Measurements from ENCODE around the gene TSHZ2.

The TSHZ2 gene

DNA sequence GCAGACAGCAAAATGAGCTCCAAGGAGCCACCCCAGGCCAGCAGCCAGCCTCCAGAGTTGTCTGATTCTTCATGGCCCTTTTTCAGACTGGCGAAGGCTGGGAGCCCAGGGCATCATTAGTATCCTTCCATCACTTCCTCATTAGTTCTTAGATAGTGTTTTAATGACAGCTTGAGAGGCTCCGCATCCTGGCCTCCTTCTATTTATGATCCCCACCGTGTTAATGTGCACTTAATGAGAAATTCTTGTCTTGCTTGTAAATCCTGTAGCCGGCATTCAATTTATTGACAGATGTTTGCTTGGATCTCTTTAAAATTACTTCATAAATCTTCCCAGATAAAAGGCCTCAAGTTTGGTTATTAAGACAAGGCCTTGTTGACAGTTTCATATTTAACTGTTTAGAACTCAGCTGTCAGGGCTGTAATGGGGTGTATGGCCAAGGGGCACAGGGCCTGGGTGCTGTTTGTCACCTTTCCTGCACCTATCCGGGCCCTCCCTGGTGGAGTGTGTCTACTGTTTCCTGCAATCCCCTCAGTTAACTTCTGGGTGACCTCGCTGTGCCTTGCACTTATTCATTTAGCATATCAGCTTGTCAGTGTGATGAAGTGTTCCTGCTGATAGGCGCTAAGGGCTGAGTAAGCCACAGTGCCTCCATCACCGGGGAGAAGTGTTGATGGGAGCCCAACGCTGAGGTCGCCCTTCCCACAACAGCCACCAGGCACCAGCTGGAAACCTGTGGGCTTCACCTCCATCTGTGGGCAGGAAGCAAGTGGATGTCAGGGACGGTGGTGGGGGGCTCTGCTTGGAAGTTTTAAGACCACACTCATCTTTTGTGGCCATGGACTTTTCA, 169.3 kb downstream of the TSHZ2 start:
- no peak for DNase-seq

DNA sequence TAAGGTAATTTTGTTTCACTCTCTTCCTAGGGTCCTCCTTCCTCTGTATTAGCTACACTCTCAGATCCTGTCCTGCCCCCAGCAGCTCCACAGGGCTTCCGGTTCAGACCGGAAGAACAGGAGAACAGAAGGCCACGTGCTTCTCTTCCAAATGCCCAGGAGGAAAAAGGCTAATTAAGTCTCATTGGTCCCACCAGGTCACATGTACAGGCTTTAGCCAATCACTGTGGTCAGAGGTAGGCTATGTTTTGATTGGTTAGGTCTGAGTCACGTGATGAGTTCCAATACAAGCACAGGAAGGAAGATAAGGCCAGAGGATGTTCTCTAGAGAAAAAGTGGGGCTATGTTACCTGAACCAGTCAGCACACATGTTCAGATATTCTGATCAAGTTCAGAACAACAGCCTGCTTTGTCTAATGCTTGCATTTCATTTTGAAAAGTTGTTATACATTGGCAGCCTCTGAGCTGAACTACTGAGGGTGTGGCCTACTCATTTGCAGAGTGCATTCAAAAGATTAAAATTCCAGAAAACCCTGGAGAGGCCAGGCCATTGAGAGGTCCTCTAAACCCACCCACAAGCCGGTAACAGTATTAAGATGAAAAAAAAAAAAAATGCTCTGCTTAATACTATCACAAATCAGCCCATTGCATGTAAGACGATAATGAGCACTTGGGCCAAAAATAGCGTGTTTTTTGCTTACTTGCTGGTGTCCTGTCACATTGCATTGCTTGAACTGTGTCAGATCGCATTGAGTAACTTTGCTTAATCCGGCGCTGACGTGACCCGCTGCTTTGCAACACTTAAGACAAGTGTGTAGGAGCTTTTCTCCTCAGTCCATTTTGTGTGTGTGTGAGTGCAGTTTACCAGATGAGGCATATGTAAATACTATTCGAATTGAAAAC, 170.3 kb downstream of the TSHZ2 start:
- DNase-seq = no peak

DNA sequence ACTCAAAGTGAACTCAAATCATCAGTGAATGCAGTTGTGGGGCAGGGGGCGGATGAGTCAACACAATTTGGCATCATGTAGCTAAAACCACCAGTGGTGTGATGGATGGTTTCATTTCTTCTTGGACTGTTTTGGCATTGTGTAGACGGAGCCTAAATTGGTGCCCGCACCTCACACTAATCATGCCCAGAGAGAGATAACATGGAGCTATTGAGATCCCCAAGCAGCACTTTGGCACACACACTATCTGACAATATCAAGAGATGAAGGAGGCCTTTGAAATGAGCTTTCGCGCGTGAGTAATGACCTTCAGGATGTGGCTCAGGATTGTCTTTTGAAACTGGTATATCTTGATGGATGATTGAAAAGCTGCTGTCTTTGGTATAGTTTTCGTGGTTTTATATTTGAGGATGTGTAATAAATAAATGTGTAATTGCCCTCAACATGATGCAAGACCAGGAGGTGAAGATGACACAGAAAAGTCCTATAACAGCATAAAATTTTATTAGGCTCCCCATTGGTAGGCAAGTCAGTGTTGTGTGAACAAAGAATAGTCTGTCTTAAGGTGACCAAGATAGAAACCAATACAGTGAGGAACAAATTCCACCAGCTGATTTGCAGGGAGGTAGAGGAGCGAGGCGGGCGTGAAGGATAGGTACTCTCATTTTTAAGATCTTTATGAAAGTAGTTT, 174.2 kb downstream of the TSHZ2 start:
- no peak for DNase-seq

DNA sequence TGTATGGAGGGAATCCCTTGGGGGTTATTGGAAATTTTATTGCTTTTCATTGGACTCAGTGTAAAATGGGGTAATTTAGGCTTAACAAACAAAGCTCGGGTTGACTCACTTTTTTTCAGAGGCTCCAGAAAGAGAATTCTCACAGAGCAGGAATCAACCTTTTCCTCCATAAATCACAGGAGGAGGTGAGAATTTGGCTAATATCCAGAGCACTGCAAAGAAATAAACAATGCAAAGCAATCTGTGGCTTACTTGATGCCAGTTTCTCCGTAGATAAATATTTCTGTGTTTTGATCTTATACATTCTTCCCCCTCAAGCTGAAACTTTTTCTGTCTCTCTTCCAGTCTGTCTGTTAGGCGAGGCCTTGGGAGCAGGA, 176.6 kb downstream of the TSHZ2 start:
- DNase-seq = no peak

DNA sequence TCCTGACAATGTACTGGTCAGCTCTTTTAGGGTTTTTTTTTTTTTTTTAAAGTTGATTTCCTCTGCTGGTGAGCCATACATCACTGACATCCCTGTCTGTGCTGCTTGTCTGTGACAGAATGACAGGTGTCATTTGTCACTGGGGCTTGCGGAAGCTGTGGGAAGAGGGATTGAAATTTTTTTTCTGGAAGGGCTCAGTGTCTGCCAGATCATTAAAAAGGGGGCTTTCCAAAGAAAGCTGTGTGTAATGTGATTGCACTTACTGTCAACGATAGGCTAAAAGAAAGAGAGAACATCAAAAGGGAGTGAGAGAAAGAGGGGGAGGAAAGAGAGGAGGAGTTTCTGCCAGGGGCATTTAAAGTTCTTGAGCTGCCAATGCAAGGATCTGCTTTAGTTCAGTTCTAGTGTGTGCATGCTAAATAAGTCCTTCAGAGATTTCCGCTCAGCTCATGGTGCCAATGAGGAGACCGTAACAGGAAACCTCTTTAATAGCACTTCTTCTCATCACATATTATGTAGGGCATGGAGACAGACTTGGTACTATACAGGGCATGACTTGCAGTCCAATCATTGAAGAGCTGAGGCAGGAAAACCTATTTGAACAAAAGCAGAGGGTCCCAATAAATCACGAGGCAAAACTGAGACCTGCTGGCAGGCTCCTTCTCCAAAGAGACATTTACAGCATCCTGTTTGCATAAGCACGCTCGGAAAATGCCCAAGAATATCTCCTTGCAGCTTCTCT, 177.2 kb downstream of the TSHZ2 start:
- DNase-seq = peak; percentile 10 to 11

DNA sequence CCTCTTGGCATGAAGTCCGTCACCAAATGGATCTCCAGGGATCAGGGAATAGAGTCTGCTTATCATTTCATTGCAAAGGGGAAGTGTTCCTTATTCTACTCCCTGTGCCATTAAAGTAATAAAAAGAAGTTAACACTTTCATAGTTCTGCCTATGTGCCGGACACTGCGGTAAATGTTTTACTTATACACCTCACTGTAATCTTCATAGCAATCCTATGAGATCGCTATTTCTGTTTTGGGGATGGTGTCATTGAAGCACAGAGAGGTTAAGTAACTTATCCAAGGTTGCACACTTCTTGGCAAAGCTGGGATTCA, 177.7 kb downstream of the TSHZ2 start:
- no peak for DNase-seq

DNA sequence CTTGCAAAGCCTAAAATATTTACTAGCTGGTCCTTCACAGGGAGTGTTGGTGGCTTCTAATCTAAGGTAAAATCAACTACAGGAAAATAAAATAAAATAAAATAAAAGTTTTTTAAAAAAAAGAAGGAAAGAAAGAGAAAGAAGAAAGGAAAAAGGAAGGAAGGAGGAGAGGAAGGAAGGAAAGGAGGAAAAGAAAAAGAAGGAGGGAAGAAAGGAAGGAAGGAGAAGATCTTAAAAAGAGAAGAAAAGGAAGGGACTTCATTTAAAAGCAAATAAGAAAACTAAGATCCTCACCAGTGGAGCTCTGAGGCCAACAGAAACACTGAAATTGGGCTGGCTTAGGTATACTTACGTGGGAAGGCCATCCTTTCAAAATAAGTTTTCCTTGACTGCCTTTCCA, 178.4 kb downstream of the TSHZ2 start:
- no peak for DNase-seq

DNA sequence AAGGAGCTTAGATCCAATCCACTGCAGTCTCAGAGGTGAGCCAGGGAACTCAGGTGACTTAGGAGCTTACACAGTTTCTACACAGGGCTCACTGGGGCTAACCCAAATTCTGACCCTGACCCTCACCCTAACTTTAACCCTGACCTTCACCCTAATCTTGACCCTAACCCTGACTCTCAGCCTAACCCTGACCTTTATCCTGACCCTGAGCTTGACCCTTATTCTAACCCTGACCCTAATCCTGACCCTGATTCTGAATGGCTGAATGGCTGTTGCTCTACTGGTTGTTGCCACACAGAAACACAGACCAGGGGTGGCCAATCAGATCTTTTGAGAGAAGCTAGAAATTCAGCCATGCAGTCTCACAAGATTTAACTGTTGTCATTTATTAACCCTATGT, 180.1 kb downstream of the TSHZ2 start:
- no peak for DNase-seq

DNA sequence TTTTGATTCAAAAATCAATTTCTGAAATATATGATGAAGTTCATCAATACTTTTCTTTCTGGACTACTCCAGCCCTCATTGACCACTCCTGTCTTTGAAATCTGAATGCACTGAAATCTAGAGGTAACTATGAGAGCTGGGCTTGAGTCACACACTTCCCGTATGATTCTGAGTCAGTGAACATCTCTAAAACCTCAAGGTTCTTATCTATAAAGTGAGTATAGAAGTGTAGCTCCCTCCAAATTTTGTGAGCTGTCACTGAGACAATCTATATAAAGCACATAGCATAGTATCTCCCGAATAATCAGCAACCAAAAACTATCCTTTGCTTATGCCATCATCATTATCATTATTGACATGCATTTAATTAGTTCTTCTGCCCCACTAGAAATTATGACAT, 182.4 kb downstream of the TSHZ2 start:
- DNase-seq = no peak

DNA sequence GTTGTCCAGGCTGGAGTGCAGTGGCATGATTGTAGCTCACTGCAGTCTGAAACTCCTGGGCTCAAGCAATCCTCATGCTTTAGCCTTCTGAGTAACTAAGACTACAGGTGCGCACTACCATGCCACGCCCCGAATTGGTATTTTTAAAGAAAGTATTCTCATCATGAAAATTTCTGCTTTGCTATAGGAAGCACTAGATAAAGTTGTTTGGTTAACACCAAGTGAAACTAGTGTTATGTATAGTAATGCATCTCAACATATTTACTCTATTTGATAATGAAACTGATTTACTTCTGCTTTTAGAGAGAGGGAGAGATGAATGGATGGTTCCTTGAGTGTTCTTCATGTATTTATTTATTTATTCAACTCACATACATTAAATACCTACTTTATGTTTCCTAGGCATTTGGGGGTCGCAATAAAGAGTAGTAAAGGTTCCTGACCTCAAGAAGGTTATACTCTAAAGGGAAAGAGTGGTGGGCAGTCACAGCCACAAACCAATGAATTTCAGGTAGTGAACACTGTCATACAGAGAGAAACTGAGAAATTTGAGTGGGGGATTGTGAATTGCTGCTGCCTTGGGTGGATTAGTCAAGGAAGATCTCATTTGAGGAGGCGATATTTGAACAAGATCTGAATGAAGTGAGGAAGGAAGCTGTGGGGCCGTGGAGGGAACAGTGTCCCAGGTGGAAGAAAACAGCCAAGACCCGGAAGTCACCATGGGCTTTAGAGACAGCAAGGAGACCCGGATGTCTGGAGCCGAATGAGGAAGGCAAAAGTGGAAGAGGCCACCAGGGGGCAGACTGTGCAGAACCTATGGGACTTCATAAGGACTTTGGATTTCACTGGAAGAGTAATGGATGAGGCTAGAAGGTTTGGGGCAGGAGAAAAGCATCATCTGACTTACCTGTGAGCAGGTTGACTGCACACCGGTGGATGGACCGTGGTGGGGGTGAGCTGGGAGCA, 185.6 kb downstream of the TSHZ2 start:
- DNase-seq = peak in 1 of 2 experiments; percentile 12

DNA sequence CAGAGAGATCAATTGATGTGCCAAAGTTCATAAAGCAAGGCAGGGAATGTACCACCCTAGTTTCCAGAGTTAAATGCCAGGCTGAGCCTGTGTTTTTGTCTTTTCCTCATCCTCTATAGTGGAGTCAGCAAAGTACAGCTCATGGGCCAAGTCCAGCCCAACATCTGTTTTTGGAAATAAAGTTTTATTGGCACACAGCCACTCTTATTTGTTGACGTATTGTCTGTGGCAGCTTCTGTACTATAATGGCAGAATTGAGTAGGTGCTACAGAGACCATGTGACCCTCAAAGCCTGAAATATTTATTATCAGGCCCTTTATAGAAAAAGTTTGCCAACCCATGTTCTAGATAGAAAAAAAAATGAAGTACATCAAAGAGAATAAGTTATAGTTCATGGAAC, 187.0 kb downstream of the TSHZ2 start:
- no peak for DNase-seq

DNA sequence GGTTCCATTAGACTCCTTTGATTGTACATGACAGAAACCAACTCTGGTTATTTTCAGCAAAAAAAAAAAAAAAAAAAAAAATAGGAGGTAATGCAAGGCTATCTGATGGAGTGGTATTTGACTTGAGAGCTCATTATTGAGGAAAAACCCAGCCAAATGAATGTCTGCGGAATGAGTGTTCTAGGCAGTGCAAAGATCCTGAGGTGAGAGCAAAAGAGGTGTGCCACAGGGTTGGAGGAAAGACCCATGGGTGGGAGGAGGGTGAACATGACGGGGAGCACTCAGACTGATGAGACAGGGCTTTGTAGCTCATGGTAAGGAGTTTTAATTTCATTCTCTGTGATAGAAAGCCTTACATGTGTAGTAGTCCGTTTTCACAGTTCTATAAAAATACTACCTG, 188.9 kb downstream of the TSHZ2 start:
- DNase-seq = no peak

DNA sequence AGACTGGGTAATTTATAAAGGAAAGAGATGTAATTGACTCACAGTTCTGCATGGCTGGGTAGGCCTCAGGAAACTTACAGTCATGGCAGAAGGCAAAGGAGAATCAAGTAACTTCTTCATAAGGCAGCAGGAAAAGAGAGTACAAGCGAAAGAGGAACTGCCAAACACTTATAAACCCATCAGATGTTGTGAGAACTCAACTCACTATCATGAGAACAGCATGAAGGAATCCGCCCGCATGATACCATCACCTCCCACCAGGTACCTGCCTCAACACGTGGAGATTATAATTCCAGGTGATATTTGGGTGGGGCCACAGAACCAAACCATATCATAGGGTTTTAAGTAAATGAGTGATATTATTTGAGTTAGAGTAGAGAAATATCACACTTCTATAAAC, 189.3 kb downstream of the TSHZ2 start:
- no peak for DNase-seq

DNA sequence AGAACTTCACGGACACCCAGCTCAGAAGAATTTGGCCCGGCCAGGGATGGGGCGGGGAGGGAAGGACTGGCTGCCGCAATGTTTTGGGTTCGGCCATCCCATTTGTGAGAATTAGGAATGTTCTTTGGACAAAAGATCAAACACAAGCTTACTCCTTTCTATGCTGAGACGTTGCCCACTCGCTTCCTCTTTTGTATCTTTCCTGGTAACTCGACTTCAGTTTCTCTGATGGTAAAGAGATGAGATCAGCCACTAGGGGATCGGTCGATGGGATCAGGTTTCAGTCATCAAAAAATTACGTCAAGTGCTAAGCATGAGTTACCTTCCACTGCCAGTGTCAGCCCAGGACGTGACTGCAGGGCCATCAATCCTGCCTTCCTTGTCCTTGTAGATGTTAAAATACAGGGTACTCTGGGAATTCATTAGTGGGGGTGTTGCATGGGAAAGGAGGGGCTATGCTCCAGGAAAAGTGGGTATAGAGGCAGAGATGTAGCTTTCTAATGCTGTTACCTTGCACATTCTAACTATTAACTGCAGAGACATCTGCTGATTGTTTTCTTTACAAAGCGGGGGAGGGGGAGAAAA, 190.2 kb downstream of the TSHZ2 start:
- peak; percentile 78 to 87 for DNase-seq

DNA sequence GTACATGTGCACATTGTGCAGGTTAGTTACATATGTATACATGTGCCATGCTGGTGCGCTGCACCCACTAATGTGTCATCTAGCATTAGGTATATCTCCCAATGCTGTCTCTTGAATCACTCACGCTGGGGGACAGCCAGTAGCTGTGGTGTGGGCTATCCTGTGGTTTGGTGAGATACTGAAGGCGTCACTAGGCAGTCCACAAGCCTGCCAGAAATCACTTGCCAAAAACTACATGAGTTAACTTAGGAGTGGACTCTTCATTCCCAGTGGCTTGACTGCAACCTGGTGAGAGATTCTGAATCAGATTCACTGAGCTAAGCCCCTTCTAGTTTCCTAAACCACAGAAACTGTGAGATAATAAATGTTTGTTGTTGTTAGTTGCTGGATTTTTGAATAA, 191.3 kb downstream of the TSHZ2 start:
- DNase-seq = no peak

DNA sequence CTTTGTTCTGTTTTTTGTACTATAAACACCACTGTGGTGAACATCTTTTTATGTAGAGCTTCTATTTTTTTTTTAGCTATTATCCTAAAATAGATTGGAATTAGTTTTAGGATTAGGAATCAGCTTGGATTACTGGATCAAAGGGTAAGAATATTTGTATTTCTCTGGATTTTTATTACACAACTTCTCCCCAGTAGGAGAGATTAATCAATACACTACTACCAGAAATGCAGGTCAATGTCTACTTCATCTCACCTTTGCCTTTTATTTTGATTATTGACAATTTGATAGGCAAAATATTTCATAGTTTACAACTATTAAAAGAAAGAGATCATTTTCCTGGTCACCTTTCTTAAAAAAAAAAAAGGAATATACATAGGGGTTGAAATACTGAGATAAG, 191.9 kb downstream of the TSHZ2 start:
- DNase-seq = no peak

DNA sequence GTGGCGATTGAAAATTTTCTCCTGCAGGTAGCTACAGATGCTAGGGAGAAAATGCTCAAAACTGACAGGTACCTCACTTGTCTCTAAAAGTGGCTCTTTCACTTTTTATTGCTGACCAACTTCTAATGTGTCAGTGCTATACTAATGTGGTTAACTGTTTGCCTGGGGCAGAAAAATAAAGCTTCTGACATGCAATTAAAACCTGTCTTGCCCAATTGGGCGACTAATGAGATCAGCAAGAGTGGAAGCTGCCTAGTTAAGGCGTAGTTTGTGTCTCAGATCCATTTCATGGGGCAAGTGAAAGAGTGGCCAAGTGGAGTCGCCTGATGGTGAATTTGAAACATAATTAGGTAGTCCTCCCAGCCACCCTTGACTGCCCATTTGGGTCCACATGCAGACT, 193.3 kb downstream of the TSHZ2 start:
- no peak for DNase-seq

DNA sequence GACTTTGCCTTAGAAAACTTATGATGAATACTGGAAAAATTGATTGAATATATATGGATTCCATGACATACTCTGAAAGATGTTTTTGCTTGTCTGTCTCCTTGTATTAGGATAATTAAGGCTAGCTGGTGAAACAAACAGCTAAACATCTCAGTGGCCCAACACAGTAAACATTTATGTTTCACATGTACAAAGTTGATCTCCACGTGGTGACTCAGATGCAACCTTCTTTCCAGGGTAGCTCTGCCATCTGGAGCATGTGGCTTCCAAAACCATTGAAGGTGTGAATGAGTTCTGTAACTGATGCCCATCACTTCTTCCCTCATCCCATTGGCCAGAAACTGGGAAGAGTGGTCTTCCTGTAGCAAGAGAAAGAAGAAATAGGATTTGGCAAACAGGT, 196.3 kb downstream of the TSHZ2 start:
- DNase-seq = no peak

DNA sequence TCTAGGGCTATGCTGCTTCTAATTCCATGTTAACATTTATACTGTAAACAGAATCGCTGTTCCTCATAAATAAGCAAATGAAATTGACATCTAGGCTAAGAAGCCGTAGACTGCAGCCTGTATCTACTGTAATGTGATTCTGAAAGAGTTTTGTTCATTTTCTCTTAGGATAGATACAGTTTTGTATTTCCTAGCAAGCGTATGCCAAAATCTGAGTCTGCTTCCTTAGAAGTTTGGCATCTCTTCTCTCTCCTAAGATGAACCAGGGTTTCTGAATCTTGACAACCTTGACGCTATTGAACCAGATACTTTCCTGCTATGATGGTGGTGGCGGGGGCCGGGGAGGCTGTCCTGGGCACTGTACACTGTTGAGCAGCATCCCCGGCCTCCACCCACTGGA, 198.0 kb downstream of the TSHZ2 start:
- no peak for DNase-seq

DNA sequence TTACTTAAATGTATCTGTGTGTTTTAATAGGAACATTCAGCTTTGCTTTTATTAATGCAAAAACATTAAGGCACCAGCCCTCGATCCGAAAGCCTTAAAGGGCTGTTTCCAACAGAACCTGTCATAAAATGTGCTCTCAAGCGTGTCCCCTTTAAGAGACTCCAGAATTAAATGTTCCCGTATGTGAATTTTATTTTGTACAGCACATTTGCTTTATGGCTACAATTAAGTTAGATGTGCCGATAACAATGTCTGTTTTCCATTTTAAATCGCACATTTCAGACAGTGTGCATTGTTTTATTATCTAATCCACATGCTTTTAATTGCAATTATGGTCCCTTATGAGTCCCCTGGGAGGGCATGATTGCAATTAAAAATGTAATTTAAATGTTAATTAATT, 198.9 kb downstream of the TSHZ2 start:
- no peak for DNase-seq

DNA sequence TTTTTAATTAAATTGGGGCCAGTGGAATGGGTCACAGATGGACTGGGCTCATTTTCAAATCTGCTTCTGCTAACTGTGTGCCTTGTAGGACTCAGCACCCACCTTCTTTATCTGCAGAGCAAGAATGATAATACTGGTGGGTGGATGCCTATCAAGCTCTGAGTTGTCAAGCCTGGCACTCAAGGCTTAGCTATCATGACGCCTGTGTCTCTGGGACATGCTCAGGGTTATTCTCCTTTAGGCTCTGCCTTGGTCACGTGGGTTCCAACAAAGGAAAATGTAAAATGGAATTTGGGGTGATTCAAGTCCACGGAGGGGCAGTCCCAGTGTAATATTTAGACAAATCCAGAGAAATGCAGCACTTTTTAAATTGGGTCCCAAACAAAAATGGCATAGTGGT, 202.3 kb downstream of the TSHZ2 start:
- DNase-seq = no peak

Data from SHP77 (cell line).